Adrenal gland (tissue), 5 donors: ENCODE measurements around the gene ABCD4.

Source experiments
- CTCF ChIP-seq, 6 experiments: fragments of 450-650 bp in 4 of 6; fragments of 200-600 bp in 2 of 6; sonication (generic) in 1 of 6; IDR thresholded peaks; 1 replicate in 5 of 6; 2 replicates in 1 of 6; pipeline versions ENCODE4 v1.5.1 to v1.8.0; 2016 to 2021; ENCODE audit warnings: antibody characterized with exemption in 6 of 6, mild to moderate bottlenecking in 2 of 6, moderate library complexity in 1 of 6
- POLR2A ChIP-seq, 2 donors: fragments of 450-650 bp; IDR thresholded peaks; one replicate each; pipeline ENCODE4 v1.6.1; 2017; ENCODE audit warnings: antibody characterized with exemption in 2 of 2, mild to moderate bottlenecking in 2 of 2, moderate library complexity in 1 of 2
- donor health status: DM: no; HTN: no; CAD: no.

- TF ChIP-seq CTCF (IDR thresholded peaks at IDR 0.05) (no peak), POLR2A (IDR thresholded peaks at IDR 0.05) (no peak)
Observed at GRCh38 chr14:74297986-74298385, 4.7 kb downstream of the ABCD4 start.
